ENCODE measurements around the gene WDR7.

Gene WDR7

GRCh38 chr18:56815926-56816325 is 164.8 kb downstream of the WDR7 start:
- no peak for DNase-seq

DNA sequence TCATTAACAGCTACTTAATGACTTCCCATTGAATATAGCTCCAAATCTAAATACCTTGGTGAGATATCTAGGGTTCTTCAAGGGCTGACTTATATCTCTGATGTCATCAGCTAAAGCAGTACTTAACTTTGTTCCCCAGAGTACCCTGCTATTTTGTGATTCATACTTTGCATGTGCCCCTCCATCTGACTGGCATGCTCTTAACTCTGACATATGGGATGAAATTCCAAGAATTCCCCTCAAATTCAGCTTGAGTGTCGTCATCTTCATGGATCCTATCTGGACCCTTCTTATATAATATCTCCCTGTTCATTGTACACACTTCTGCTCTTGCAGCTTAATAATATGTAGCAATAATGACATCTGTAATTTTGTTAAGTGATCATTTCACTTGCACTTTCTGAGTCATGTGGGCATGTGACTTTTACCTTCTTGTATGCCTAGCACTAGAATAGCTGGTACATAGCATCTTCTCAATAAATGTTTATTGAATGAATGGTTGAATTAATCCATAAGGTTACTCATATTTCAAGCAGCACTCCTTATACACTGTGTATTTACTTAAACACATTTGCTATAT is 172.9 kb downstream of the WDR7 start:
- DNase-seq, result no peak

DNA sequence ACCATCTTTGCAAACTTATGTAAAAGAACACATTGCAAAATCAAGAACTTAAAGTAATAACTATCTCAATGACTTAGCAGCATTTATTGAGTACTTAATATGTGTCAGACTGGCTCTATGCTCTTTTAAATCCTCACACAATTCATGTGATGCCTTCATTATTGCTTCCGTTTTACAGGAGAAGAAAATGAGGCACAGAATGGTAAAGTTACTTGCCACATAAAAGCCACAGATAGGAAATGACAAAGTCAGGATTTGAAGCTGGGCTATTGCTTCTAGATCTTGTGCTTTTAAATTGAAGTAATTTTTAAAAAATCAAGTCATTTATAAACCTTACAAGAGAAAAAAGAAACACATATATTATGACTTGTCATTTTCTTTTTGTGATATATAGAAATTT is 174.2 kb downstream of the WDR7 start:
- DNase-seq, result no peak

DNA sequence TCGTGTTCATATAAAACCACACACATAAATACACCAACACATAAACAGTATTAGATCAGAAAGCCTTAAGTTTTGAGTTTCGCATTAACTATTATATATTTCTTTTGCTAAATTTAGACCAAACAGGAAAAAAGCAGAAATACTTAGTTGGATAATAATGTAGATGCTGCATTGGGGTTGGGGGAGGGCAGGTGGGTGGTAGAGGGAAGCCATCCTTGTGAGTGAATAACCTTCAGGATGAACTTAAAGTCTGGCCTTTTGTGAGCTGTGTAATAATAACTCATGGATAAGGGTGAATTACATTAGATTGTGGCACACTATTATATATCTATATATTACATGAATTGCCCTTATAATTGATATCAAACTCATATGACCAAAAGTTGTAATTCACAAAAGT is 174.7 kb downstream of the WDR7 start:
- no peak for DNase-seq

DNA sequence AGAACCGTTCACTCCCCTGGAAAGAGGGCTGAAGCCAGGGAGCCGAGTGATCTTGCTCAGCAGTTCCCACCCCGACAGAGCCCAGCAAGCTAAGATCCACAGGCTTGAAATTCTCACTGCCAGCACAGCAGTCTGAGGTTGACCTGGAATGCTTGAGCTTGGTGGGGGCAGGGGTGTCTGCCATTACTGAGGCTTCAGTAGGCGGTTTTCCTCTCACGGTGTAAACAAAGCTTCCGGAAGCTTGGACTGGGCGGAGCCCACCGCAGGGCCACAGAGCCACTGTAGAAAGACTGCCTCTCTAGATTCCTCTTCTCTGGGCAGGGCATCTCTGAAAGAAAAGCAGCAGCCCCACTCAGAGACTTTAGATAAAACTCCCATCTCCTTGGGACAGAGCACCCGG is 180.8 kb downstream of the WDR7 start:
- no peak for DNase-seq

- no peak for DNase-seq
Measured at GRCh38 chr18:56835331-56835730, 184.2 kb downstream of the WDR7 start.

- no peak for DNase-seq
Measured at GRCh38 chr18:56836173-56836572, 185.0 kb downstream of the WDR7 start.

- no peak for DNase-seq
Measured at GRCh38 chr18:56841836-56842235, 190.7 kb downstream of the WDR7 start.

GRCh38 chr18:56843241-56843640 is 192.1 kb downstream of the WDR7 start:
- DNase-seq, result no peak

GRCh38 chr18:56844556-56844955 is 193.4 kb downstream of the WDR7 start:
- no peak for DNase-seq

- DNase-seq, result no peak
Measured at GRCh38 chr18:56851774-56852173, 200.6 kb downstream of the WDR7 start.

DNA sequence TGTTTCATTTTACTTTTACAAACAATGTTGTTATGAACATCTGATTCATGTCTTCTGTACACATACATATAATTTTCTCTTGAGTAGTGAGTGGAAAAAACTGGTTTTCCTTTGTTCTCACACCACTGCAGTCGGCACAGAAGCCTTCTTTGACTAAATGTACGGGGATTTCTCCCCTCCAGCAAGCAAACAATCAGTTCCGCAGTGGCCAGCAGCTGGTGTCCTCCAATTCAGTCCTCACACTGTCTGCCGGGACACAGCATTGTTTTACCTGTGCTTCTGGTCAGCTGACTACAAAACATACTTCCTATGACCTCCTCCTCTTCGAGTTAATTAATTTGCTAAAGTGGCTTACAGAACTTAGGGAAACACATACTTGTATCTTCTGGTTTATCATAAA is 202.8 kb downstream of the WDR7 start:
- no peak for DNase-seq

GRCh38 chr18:56861244-56861643 is 210.1 kb downstream of the WDR7 start:
- no peak for DNase-seq

DNA sequence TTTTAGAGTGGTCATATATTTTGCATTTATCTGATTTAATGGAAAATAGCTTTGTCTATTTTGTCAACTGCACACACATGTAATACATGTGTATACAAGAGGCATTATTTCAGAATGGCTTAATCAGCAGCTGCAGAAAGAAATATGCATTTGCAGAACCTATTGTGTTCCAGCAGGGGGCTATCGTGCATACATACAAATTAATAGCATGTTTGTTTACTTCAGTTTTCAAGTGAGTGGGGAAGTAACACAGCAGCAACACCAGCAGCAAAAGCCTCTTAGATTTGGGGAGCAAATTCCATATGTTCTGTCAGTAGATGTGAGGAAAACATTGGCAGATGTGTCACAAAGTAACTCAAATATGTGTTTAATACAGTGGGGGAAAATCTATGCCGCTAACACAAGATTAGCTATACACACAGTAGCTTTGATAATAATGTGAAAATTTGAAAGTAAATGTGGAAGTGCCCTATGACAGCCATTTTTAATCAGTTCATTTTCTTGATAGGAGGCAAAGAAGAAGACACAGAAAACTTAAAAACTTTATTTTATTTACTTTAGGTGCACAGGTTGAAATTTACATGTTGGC is 218.1 kb downstream of the WDR7 start:
- DNase-seq, result no peak

DNA sequence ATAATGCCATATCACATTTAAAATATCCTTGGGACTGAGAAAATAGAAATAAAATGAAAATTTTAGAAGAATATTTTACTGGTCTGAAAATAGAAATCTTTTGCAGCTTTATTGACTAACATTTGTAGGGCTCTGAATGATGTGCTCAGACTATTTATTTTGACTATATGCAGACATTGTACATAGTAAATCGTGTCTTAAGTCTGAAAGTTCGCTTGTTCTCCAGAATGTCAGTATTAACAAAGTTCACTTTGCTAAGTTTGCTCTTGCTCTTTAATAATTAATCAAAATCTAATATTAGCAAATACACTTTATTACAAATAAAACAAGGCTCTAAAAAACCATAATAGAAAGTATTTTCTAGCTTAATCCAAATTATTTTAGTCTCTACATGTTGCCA is 219.8 kb downstream of the WDR7 start:
- no peak for DNase-seq

- DNase-seq, result no peak
Measured at GRCh38 chr18:56872140-56872539, 221.0 kb downstream of the WDR7 start.

DNA sequence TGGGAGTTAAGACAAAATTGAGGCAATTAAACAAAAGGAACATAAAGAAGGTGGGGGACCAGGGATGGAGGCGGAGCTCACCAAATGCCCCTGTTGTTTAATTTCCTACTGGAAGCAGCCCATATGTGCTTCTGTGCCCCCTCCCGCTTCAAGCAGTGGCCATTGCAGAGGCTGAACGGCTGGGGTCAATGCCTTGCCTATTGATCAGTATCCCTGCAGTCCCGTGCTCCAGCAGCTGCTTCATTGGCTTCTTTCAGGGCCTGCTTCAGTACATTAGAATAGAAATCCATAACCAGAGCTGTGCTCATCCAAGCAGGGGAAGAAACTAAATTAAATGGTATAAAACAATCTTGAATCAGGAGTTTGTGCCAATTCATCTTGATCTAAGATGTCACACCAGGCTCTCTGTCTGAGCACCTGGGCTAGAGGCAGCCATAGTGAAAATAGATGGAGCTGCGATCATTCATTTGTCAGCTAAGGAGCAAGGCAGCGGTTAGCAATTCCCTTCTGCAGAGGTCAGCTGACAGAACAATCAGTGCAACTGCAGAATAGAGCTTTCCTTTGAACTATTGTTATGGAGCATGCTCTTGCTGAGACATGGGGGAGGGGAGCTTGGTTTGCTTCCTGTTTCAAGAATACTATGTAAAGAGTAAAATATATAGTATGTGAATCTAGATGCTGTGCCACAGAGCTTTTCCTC is 222.4 kb downstream of the WDR7 start:
- no peak for DNase-seq

DNA sequence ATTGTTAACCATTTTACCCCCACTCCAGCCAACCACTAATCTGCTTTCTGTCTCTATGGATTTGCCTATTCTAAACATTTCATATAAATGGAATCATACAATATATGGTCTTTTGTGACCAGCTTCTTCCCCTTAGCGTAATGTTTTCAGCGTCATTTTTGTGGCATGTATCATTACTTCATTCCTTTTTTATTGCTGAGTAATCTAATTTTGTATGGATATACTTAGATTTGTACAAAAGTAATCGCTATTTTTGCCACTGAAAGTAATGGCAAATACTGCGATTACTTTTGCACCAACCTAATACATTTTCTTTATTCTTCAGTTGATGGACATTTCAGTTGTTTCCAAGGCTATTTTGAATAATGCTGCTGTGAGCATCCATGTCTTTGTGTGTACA is 227.6 kb downstream of the WDR7 start:
- DNase-seq, result no peak

DNA sequence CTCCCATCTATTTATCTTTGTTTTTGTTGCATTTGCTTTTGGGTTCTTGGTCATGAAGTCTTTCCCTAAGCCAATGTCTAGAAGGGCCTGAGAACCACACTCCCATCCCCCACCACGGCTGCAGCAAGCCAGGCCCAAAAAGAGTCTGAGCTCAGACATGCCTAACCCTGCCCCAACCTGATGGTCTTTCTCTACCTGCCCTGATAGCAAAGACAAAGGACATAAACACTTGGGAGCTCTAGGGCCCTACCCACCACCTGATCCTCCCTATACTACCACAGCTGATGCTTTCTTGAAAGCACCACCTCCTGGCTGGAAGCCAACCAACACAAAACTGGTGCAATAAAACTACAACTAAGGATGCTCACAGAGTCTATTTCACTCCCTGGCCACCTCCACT is 233.4 kb downstream of the WDR7 start:
- DNase-seq, result no peak

- no peak for DNase-seq
Measured at GRCh38 chr18:56888978-56889377, 237.8 kb downstream of the WDR7 start.

DNA sequence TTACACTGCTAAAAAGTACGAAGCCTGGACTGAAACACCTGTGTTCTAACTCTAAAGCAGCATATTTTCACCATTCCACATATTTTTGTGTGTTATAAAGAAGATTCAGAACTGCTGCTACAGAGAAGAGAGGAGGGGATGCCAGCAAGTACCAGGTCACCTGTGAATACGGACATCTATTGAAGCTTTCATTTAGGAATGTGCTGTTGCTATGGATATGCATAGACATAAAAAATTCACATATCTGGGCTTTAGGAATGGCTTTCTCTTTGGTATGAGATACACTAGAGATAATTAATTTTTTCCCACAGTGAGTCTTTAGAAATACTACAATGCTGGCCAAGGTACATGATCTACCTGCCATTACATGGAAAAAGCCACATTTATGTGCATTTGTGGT is 238.5 kb downstream of the WDR7 start:
- DNase-seq, result no peak

DNA sequence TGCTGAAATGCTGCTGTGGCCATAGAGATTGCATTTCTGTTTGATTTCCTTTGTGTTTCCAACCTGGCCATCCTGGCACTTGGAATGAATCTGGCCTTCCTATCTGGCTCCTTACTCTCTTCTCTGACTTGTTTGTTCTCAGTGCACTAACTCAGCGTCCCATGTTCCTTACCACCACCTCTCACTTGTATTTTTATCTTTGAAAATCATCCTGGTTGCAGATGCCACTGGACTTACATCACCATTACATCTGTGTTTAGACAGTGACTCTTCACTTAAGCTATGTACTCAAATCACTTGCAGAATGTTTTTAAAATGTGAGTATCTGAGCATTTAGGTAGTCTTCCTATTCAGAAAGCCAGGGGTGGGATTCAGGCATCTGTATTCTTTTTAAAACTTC is 239.5 kb downstream of the WDR7 start:
- DNase-seq, result no peak

- no peak for DNase-seq
Measured at GRCh38 chr18:56891116-56891515, 240.0 kb downstream of the WDR7 start.

DNA sequence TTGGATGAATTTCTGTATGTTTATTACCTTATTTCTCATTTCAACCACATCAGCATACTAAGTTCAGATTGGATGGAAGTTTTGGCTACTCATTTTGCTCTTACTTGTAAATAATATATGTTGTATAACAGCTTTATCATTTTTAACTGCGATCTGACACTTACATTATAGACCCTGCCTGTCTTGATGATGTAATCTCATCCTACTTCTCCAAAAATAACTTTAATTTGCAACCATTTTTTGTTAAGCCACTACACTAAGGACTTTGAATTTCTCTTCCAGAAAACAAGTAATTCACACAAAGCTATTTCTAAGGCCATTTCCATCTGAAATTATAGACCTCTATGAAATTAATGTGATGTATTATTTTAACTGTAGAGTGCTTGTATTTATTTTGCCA is 240.7 kb downstream of the WDR7 start:
- DNase-seq, result no peak

DNA sequence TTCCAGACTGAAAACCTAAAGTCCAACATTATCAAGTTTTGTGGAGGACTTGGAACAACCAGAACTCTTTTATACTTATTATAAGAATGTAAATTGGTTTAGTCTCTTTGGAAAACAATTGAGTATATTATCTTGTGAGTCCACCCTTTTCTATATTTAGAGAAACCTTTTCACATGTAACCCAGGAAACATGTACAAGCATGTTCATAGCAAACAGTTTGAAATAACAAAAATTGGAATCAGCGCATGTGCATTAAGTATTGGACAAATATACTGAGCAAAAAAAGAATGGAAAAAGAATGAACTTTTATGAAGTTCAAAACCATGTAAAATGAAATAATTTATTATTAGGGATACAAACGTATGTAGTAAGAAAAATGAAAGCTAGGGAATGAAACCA is 246.0 kb downstream of the WDR7 start:
- DNase-seq, result no peak
